GM19035 (cell line): Measurements from ENCODE around the gene TCP11.

Source experiments
- ATAC-seq: cut with Tn5 transposase; IDR thresholded peaks from one replicate; pipeline ENCODE4 v1.9.1; 2021; ENCODE audit not compliant: unreplicated experiment

TCP11 gene

GRCh38 chr6:35083507-35083906 is 57.6 kb downstream of the TCP11 start:
- no peak for ATAC-seq

GRCh38 chr6:35082733-35083403 is 58.3 kb downstream of the TCP11 start:
- no peak for ATAC-seq

- ATAC-seq, result no peak
These were observed 59.0 kb downstream of the TCP11 start for GRCh38 chr6:35082046-35082732.

- no peak for ATAC-seq
These were observed 59.7 kb downstream of the TCP11 start for GRCh38 chr6:35081426-35081851.

- no peak for ATAC-seq
These were observed 60.2 kb downstream of the TCP11 start for GRCh38 chr6:35080821-35081425.

- ATAC-seq, result no peak
These were observed 61.0 kb downstream of the TCP11 start for GRCh38 chr6:35080016-35080680.

GRCh38 chr6:35079311-35080000 is 61.7 kb downstream of the TCP11 start:
- no peak for ATAC-seq

- ATAC-seq, result no peak
These were observed 62.2 kb downstream of the TCP11 start for GRCh38 chr6:35078896-35079295.

GRCh38 chr6:35078226-35078850 is 62.8 kb downstream of the TCP11 start:
- no peak for ATAC-seq

GRCh38 chr6:35077713-35078105 is 63.4 kb downstream of the TCP11 start:
- ATAC-seq, result no peak

- ATAC-seq, result no peak
These were observed 64.0 kb downstream of the TCP11 start for GRCh38 chr6:35076997-35077712.

- ATAC-seq, result no peak
These were observed 67.2 kb downstream of the TCP11 start for GRCh38 chr6:35073766-35074471.

- ATAC-seq, result no peak
These were observed 67.9 kb downstream of the TCP11 start for GRCh38 chr6:35073211-35073610.

- ATAC-seq, result no peak
These were observed 68.5 kb downstream of the TCP11 start for GRCh38 chr6:35072698-35073055.

- ATAC-seq, result no peak
These were observed 69.0 kb downstream of the TCP11 start for GRCh38 chr6:35072051-35072697.

GRCh38 chr6:35071347-35071994 is 69.7 kb downstream of the TCP11 start:
- no peak for ATAC-seq

- ATAC-seq, result no peak
These were observed 71.0 kb downstream of the TCP11 start for GRCh38 chr6:35070111-35070510.

- ATAC-seq, result no peak
These were observed 71.9 kb downstream of the TCP11 start for GRCh38 chr6:35069262-35069661.

- ATAC-seq, result no peak
These were observed 72.5 kb downstream of the TCP11 start for GRCh38 chr6:35068644-35069043.
